Keratinocyte (primary cell): ENCODE results near the gene HLA-DMA.

ENCODE experiments used
- EZH2 ChIP-seq: IDR thresholded peaks from one replicate; pipeline ENCODE4 v1.6.1; 2012; ENCODE audit warnings: inconsistent platforms, mild to moderate bottlenecking, low read length, moderate library complexity
- TF ChIP-seq, protein P1 (sequence below), 3 experiments: IDR thresholded peaks in 1 of 3; conservative IDR thresholded peaks in 1 of 3; optimal IDR thresholded peaks in 1 of 3; 2 replicates in 2 of 3; 3 replicates in 1 of 3; pipeline versions ENCODE3 to v1.5.1; 2011; ENCODE audit warnings: low read length in 3 of 3, mild to moderate bottlenecking in 3 of 3, moderate library complexity in 2 of 3, control low read depth in 1 of 3, inconsistent platforms in 1 of 3; ENCODE audit not compliant: insufficient read depth in 2 of 3; ENCODE audit errors: extremely low read depth in 1 of 3

DNA sequence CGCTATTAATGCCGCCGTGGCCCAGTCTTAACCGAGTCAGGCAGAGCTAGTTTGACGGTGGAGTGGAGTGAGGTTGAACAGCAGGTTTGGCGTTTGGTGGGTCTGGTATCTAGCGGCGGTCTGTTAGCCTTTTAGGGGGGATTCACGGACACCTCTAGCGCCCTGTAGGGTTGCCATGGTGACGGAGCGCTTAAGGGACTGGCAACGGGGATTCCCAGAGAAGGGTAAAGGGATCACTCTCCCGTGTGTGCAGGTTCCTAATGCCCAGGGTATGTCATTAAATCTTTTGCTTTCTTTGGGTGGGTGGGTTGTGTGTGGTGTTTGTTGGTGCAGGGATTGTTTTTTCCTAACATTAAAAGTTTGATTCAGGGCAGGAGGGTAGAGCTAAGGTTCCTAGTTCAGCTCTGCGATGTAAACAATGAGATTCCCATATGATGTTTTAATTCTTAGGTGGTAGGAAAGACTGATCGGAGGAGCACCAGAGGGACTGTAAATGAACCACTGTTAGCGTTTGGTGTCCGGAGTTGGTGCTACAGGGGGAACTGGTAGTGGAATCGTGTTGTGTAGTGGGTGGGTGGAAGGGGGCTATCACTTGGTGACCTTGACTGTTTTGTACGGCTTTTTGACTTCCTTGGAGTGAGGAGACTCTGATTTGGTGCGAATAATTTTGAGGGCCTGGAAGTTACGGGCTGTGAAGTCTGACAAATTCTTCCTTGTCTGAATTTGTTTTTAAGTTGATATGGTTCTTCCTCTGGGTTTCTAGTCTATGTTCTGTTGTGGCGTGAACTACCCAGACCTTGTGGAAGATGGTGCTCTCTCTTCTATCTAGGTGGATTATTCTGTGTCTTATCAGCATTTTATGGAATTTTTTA lies 20.5 kb upstream of the HLA-DMA start:
- TF ChIP-seq, protein P1, sequence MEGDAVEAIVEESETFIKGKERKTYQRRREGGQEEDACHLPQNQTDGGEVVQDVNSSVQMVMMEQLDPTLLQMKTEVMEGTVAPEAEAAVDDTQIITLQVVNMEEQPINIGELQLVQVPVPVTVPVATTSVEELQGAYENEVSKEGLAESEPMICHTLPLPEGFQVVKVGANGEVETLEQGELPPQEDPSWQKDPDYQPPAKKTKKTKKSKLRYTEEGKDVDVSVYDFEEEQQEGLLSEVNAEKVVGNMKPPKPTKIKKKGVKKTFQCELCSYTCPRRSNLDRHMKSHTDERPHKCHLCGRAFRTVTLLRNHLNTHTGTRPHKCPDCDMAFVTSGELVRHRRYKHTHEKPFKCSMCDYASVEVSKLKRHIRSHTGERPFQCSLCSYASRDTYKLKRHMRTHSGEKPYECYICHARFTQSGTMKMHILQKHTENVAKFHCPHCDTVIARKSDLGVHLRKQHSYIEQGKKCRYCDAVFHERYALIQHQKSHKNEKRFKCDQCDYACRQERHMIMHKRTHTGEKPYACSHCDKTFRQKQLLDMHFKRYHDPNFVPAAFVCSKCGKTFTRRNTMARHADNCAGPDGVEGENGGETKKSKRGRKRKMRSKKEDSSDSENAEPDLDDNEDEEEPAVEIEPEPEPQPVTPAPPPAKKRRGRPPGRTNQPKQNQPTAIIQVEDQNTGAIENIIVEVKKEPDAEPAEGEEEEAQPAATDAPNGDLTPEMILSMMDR (optimal IDR thresholded peaks at IDR 0.05 in 1 of 3, IDR thresholded peaks at IDR 0.05 in 1 of 3, conservative IDR thresholded peaks at IDR 0.05 in 1 of 3; ENCODE audit: extremely low read depth in 1 of 3, insufficient read depth in 2 of 3, low read length in 3 of 3): no peak
- TF ChIP-seq EZH2: no peak
